ENCODE measurements around the gene KRTAP1-4. TPM values are rescaled to one million over a fixed set of nuclear protein-coding genes. Genes with fewer than 3 reads are reported as not detected.

The KRTAP1-4 gene, protein sequence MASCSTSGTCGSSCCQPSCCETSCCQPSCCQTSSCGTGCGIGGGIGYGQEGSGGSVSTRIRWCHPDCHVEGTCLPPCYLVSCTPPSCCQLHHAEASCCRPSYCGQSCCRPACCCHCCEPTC
- total RNA-seq (2022; extraction: Qiagen RNA extraction), result not detected in 5 replicates

DNA sequence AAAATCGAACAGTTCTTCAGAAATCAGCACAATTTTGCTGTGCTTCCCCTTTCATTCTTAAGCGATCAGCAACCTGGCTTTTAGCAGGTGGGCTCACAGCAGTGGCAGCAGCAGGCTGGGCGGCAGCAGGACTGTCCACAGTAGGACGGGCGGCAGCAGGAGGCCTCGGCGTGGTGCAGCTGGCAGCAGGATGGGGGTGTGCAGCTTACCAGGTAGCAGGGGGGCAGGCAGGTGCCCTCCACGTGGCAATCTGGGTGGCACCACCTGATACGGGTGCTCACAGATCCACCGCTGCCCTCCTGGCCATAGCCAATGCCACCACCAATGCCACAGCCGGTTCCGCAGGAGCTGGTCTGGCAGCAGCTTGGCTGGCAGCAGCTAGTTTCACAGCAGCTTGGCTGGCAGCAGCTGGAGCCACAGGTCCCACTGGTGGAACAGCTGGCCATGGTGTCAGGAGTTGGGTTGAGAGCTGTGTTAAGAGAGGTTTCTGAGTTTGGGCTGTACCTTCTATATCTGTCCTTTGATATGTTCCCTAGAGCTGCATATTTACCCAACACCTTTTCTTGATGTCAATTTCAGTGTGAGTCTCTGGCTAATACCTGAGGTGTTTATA, at the start of gene KRTAP1-4:
TSS of gene KRTAP1-4 (minus strand) at position 563 of the 613 bp plus-strand sequence. CDS start at position 446, 117 bp downstream.

DNA sequence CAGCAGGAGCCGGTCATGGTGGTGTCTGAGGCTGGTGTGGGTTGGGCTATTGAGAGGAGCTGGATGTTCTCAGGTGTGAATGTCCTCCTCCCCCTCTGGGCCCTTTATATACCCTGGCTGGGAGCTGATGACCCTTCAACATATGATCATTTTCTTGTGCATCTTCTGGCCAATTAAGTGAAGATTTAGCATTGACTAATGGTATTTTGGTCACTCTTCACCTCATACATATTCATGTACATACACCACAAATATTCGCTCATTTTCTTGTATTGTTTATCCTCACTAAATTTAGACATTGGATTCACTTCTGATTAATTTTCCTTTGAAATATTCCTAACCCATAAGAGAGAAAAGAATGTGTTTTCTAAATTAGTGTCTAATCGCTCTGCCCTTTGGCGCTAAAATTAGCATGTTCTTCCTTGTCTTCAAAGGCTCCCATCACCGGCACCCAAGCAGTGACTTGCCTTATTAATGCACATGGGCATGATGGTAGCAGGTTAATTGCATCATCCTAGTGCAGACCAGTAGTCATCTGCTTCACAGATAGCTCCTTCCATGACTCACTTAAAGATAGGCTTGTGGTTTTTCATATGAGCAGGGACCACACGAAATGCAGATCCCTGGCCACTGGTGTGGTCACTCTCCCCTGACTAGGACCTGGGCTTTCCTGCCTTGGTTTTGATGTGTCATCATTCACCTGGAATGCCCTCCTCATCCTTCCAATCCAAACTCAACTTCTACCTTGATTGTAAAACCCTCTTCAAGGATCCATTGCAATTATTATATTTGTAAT, 36.0 kb upstream of the KRTAP1-4 start, which contains the start of gene KRTAP2-4:
TSS of gene KRTAP2-4 (minus strand) at position 51 of the 796 bp plus-strand sequence. CDS start at position 17, 34 bp downstream.

DNA sequence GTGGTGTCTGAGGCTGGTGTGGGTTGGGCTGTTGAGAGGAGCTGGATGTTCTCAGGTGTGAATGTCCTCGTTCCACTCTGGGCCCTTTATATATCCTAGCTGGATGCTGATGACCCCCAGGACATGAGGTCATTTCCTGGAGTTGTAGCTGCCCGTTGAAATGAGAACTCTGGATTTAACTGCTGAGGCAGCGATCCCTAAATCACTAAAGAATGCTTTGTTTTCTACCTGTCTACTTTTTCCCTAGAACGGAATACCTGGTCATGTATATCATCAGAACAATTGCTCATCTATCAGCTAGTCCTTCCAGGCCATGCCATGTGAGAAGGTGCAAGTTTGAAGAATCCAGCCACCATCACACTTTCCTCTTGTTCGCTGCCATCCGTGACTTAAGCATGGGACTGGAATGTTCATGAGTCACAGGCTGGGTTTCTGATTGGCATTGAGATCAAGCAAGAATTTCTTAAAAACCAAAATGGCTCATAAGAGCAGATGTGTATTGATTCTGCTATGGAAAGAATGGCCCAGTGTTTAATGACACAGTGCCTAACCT, 30.1 kb upstream of the KRTAP1-4 start, which contains the start of gene KRTAP2-3:
TSS of gene KRTAP2-3 (minus strand) at position 63 of the 553 bp plus-strand sequence. CDS start 64 bp downstream, outside the sequence.

DNA sequence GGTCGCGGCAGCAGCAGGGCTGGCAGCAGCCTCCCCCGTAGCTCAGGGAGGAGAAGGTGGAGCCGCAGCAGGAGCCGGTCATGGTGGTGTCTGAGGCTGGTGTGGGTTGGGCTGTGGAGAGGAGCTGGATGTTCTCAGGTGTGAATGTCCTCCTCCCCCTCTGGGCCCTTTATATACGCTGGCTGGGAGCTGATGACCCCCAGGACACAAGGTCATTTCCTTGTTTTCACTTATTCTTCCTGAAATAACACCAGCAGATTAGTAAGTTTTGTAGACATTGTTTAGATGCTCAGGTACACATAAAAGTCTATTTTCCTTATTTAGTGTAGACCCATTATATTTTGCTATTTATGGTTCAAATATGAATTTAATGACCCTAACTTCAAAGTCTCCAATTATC, 25.1 kb upstream of the KRTAP1-4 start, which contains the start of gene KRTAP2-2:
TSS of gene KRTAP2-2 (minus strand) at position 101 of the 400 bp plus-strand sequence. CDS start at position 82, 19 bp downstream.

DNA sequence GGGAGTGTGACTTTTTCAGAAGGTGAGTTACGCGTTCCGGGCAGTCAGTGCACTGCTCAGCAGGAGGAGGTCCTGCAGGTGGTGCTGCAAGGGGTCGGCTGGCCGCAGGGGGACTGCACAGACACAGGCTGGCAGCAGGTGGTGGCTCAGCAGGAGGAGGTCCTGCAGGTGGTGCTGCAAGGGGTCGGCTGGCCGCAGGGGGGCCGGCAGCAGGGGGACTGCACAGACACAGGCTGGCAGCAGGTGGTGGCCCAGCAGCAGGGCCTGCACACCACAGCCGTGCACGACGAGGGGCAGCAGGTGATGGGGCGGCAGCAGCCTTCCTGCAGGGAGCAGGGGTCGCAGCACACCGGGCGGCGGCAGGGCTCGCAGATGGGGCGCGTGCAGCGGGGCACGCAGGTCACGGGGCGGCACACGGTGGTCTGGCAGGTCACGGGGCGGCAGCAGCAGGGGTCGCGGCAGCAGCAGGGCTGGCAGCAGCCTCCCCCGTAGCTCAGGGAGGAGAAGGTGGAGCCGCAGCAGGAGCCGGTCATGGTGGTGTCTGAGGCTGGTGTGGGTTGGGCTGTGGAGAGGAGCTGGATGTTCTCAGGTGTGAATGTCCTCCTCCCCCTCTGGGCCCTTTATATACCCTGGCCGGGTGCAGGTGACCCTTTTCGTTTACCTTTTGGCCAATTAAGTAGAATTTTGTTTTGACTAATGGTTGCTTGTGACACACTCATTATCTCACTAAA, 16.9 kb upstream of the KRTAP1-4 start, which contains the start of gene KRTAP2-1:
TSS of gene KRTAP2-1 (minus strand) at position 582 of the 731 bp plus-strand sequence. CDS start at position 533, 49 bp downstream.

DNA sequence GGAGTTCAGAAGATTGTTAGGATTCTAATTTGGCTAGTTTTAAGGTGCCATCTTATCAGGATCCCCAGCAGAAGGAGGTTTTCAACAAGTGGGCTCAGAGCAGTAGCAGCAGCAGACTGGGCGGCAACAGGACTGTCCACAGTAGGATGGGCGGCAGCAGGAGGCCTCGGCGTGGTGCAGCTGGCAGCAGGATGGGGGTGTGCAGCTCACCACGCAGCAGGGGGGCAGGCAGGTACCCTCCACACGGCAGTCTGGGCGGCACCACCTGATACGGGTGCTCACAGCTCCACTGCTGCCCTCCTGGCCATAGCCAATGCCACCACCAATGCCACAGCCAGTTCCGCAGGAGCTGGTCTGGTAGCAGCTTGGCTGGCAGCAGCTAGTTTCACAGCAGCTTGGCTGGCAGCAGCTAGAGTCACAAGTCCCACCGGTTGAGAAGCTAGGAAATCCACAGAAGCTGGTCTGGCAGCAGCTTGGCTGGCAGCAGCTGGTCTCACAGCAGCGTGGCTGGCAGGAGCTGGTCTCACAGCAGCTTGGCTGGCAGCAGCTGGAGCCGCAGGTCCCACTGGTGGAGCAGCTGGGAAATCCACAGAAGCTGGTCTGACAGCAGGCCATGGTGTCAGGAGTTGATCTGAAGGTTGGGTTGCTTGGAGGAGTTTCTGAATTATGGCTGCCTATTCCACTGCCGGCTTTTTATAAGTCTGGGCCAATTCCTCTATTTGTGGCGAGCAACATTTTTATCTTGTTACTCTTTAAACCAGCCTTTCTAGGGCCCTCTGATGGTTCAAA, 11.0 kb upstream of the KRTAP1-4 start, which contains the start of gene KRTAP1-1:
TSS of gene KRTAP1-1 (minus strand) at position 668 of the 789 bp plus-strand sequence. CDS start at position 615, 53 bp downstream.

DNA sequence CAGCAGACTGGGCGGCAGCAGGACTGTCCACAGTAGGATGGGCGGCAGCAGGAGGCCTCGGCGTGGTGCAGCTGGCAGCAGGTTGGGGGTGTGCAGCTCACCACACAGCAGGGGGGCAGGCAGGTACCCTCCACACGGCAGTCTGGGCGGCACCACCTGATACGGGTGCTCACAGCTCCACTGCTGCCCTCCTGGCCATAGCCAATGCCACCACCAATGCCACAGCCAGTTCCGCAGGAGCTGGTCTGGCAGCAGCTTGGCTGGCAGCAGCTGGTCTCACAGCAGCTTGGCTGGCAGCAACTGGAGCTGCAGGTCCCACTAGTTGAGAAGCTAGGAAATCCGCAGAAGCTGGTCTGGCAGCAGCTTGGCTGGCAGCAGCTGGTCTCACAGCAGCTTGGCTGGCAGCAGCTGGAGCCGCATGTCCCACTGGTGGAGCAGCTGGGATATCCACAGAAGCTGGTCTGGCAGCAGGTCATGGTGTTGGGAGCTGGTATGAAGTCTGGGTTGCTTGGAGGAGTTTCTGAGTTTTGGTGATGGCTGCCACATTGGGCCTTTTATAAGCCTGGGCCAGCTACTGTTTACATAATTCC, 4.4 kb upstream of the KRTAP1-4 start, which contains the start of gene KRTAP1-3:
TSS of gene KRTAP1-3 (minus strand) at position 529 of the 590 bp plus-strand sequence. CDS start at position 476, 53 bp downstream.

DNA sequence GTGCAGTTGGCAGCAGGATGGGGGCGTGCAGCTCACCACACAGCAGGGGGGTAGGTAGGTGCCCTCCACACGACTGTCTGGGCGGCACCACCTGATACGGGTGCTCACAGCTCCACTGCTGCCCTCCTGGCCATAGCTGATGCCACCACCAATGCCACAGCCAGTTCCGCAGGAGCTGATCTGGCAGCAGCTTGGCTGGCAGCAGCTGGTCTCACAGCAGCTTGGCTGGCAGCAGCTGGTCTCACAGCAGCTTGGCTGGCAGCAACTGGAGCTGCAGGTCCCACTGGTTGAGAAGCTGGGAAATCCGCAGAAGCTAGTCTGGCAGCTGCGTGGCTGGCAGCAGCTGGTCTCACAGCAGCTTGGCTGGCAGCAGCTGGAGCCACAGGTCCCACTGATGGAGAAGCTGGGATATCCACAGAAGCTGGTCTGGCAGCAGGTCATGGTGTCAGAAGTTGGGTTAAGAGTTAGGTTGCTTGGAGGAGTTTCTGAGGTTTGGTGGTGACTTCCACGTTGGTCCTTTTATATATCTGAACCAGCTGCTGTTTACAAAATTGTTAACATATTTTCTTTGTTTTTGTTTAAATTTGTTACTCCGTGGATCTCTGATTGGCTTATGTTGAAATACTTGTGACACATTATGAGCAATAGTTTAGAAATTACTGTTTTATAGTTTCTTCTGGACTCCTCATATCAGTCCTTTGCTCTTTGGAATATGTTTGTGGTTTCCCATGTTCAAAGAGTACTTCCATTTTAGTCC, 3.1 kb downstream of the KRTAP1-4 start, which contains the start of gene KRTAP1-5:
TSS of gene KRTAP1-5 (minus strand) at position 494 of the 757 bp plus-strand sequence. CDS start at position 441, 53 bp downstream.

DNA sequence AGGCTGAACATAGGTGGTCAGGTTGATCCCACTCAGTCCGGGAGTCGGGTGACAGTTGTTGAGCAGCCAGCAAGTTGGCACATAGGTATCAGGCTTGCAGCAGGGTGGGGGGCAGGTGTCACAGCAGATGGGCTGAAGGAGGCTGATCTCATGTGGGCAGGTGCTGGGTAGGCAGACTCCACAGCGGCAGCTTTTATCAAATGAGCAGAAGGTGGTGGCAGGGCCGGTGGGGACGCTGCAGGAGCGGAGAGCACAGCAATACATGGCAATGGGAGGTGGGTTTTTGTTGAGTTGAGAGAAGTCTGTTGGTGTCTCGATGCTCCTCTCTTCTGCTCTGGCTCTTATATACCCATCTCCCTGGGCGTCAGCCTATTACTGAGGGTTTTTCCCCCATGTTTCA, 21.2 kb downstream of the KRTAP1-4 start, which contains the start of gene KRTAP3-1:
TSS of gene KRTAP3-1 (minus strand) at position 318 of the 400 bp plus-strand sequence. CDS start at position 264, 54 bp downstream.

DNA sequence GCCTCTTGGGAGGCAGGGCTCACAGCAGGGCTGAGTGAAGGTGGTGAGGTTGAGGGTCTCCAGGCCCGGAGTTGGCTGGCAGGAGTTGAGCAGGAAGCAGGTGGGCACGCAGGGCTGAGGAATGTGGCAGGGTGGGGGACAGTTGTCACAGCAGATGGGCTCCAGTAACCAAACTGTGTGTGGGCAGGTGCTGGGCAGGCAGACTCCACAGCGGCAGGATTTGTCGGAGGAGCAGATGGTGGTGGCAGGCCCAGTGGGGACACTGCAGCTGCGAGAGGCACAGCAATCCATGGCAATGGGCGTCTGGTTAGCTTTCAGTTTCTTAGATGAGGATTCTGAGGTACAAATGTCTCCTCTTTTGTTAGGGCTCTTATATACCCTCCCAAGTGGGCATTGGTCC, 30.4 kb downstream of the KRTAP1-4 start, which contains the start of gene KRTAP3-2:
TSS of gene KRTAP3-2 (minus strand) at position 344 of the 400 bp plus-strand sequence. CDS start at position 291, 53 bp downstream.

DNA sequence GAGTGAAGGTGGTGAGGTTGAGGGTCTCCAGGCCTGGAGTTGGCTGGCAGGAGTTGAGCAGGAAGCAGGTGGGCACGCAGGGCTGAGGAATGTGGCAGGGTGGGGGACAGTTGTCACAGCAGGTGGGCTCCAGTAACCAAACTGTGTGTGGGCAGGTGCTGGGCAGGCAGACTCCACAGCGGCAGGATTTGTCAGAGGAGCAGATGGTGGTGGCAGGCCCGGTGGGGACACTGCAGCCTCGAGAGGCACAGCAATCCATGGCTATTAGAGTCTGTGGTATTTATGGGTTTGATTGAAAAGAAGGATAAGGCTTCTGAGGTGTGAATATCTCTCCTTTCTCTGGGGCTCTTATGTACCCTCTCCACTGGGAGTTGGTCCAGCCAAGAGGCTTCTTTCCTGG, 36.2 kb downstream of the KRTAP1-4 start, which contains the start of gene KRTAP3-3:
TSS of gene KRTAP3-3 (minus strand) at position 326 of the 400 bp plus-strand sequence. CDS start at position 259, 67 bp downstream.

DNA sequence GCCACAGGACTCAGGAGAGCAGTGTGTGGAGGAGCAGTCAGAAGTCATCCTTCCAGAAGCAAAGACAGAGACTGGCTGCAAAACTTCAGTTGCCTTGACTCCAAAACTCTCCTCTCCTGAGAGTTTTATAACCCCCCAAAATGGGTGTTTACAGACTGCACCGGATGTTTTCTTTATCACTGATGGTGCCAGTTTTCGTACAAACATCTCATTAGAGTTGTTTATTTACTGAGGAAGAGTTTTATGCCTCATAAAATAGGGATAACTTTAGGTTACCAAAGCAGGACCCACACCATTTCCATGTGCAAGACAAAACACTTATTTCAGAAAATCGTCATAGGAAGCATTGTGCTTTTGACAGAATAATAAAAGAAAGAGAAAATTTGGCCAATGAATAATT, 45.8 kb downstream of the KRTAP1-4 start, which contains the start of gene KRT40:
TSS of gene KRT40 (minus strand) at position 101 of the 400 bp plus-strand sequence. CDS start at position 48, 53 bp downstream.

Other genes with a start within 250 kb of the KRTAP1-4 start
- not detected in 5 replicates for gene KRT27, start 247.6 kb downstream of the KRTAP1-4 start, total RNA-seq (2022; extraction: Qiagen RNA extraction)
- gene KRT28, start 230.2 kb downstream of the KRTAP1-4 start, total RNA-seq (2022; extraction: Qiagen RNA extraction), result not detected in 5 replicates
- gene KRT10, start 207.6 kb downstream of the KRTAP1-4 start, total RNA-seq (2022; extraction: Qiagen RNA extraction), result 79.3 to 132 TPM (median 110 TPM) in 5 replicates
- gene KRT12, start 163.0 kb downstream of the KRTAP1-4 start, total RNA-seq (2022; extraction: Qiagen RNA extraction), result not detected in 5 replicates
- 0.18 to 0.28 TPM (median 0.26 TPM) in 5 replicates for gene KRT20, start 145.0 kb downstream of the KRTAP1-4 start, total RNA-seq (2022; extraction: Qiagen RNA extraction)
- 0.08 to 0.14 TPM (median 0.10 TPM) in 3 of 5 replicates, not detected in the others for gene KRT23, start 92.5 kb downstream of the KRTAP1-4 start, total RNA-seq (2022; extraction: Qiagen RNA extraction)
- gene KRT39, start 63.2 kb downstream of the KRTAP1-4 start, total RNA-seq (2022; extraction: Qiagen RNA extraction), result not detected in 5 replicates
- gene KRT40, start 45.9 kb downstream of the KRTAP1-4 start, total RNA-seq (2022; extraction: Qiagen RNA extraction), result not detected in 5 replicates
- gene KRTAP3-3, start 36.0 kb downstream of the KRTAP1-4 start, total RNA-seq (2022; extraction: Qiagen RNA extraction), result not detected in 5 replicates
- 0.20 to 0.42 TPM (median 0.34 TPM) in 5 replicates for gene KRTAP3-2, start 30.3 kb downstream of the KRTAP1-4 start, total RNA-seq (2022; extraction: Qiagen RNA extraction)
- 0.18 TPM in 1 of 5 replicates, not detected in the others for gene KRTAP3-1, start 21.1 kb downstream of the KRTAP1-4 start, total RNA-seq (2022; extraction: Qiagen RNA extraction)
- not detected in 5 replicates for gene KRTAP1-5, start 3.0 kb downstream of the KRTAP1-4 start, total RNA-seq (2022; extraction: Qiagen RNA extraction)
- gene KRTAP1-3, start 4.7 kb upstream of the KRTAP1-4 start, total RNA-seq (2022; extraction: Qiagen RNA extraction), result not detected in 5 replicates
- gene KRTAP1-1, start 11.3 kb upstream of the KRTAP1-4 start, total RNA-seq (2022; extraction: Qiagen RNA extraction), result not detected in 5 replicates
- not detected in 5 replicates for gene KRTAP2-1, start 17.1 kb upstream of the KRTAP1-4 start, total RNA-seq (2022; extraction: Qiagen RNA extraction)
- gene KRTAP2-2, start 25.0 kb upstream of the KRTAP1-4 start, total RNA-seq (2022; extraction: Qiagen RNA extraction), result not detected in 5 replicates
- gene KRTAP2-3, start 29.9 kb upstream of the KRTAP1-4 start, total RNA-seq (2022; extraction: Qiagen RNA extraction), result 0.11 to 0.18 TPM (median 0.17 TPM) in 3 of 5 replicates, not detected in the others
- not detected in 5 replicates for gene KRTAP2-4, start 35.7 kb upstream of the KRTAP1-4 start, total RNA-seq (2022; extraction: Qiagen RNA extraction)
- not detected in 5 replicates for gene KRTAP4-7, start 54.0 kb upstream of the KRTAP1-4 start, total RNA-seq (2022; extraction: Qiagen RNA extraction)
- 0.10 TPM in 1 of 5 replicates, not detected in the others for gene KRTAP4-8, start 67.9 kb upstream of the KRTAP1-4 start, total RNA-seq (2022; extraction: Qiagen RNA extraction)
- not detected in 5 replicates for gene KRTAP4-16, start 72.0 kb upstream of the KRTAP1-4 start, total RNA-seq (2022; extraction: Qiagen RNA extraction)
- gene KRTAP4-9, start 75.2 kb upstream of the KRTAP1-4 start, total RNA-seq (2022; extraction: Qiagen RNA extraction), result not detected in 5 replicates
- not detected in 5 replicates for gene KRTAP4-11, start 88.2 kb upstream of the KRTAP1-4 start, total RNA-seq (2022; extraction: Qiagen RNA extraction)
- 0.07 TPM in 1 of 5 replicates, not detected in the others for gene KRTAP4-12, start 94.0 kb upstream of the KRTAP1-4 start, total RNA-seq (2022; extraction: Qiagen RNA extraction)
- gene KRTAP4-6, start 110.3 kb upstream of the KRTAP1-4 start, total RNA-seq (2022; extraction: Qiagen RNA extraction), result not detected in 5 replicates
- not detected in 5 replicates for gene KRTAP4-5, start 119.6 kb upstream of the KRTAP1-4 start, total RNA-seq (2022; extraction: Qiagen RNA extraction)
- not detected in 5 replicates for gene KRTAP4-4, start 130.6 kb upstream of the KRTAP1-4 start, total RNA-seq (2022; extraction: Qiagen RNA extraction)
- not detected in 5 replicates for gene KRTAP4-3, start 138.0 kb upstream of the KRTAP1-4 start, total RNA-seq (2022; extraction: Qiagen RNA extraction)
- gene KRTAP4-2, start 148.0 kb upstream of the KRTAP1-4 start, total RNA-seq (2022; extraction: Qiagen RNA extraction), result not detected in 5 replicates
- gene KRTAP4-1, start 154.7 kb upstream of the KRTAP1-4 start, total RNA-seq (2022; extraction: Qiagen RNA extraction), result 0.09 to 0.40 TPM (median 0.24 TPM) in 4 of 5 replicates, not detected in the other
- not detected in 5 replicates for gene KRTAP9-1, start 159.7 kb upstream of the KRTAP1-4 start, total RNA-seq (2022; extraction: Qiagen RNA extraction)
- not detected in 5 replicates for gene KRTAP9-2, start 196.5 kb upstream of the KRTAP1-4 start, total RNA-seq (2022; extraction: Qiagen RNA extraction)
- gene KRTAP9-3, start 202.3 kb upstream of the KRTAP1-4 start, total RNA-seq (2022; extraction: Qiagen RNA extraction), result not detected in 5 replicates
- not detected in 5 replicates for gene KRTAP9-8, start 207.8 kb upstream of the KRTAP1-4 start, total RNA-seq (2022; extraction: Qiagen RNA extraction)
- not detected in 5 replicates for gene KRTAP9-4, start 219.5 kb upstream of the KRTAP1-4 start, total RNA-seq (2022; extraction: Qiagen RNA extraction)
- gene KRTAP9-9, start 225.2 kb upstream of the KRTAP1-4 start, total RNA-seq (2022; extraction: Qiagen RNA extraction), result not detected in 5 replicates
- gene KRTAP9-6, start 235.2 kb upstream of the KRTAP1-4 start, total RNA-seq (2022; extraction: Qiagen RNA extraction), result not detected in 5 replicates
- not detected in 5 replicates for gene KRTAP9-7, start 245.5 kb upstream of the KRTAP1-4 start, total RNA-seq (2022; extraction: Qiagen RNA extraction)